ENCODE measurements around the gene PRDX3. TPM values are rescaled to one million over a fixed set of nuclear protein-coding genes. Genes with fewer than 3 reads are reported as not detected.
A peak's percentile ranks its signal among the peaks of the same experiment; 100 is the strongest.
"Not testable (repeated sequence)": the region's sequence is repeated elsewhere in the genome, so short reads cannot be mapped to it uniquely, and the experiment has no call there.

The PRDX3 gene
- total RNA-seq, 2 donors from 2014 or later = 153 to 173 TPM

DNA sequence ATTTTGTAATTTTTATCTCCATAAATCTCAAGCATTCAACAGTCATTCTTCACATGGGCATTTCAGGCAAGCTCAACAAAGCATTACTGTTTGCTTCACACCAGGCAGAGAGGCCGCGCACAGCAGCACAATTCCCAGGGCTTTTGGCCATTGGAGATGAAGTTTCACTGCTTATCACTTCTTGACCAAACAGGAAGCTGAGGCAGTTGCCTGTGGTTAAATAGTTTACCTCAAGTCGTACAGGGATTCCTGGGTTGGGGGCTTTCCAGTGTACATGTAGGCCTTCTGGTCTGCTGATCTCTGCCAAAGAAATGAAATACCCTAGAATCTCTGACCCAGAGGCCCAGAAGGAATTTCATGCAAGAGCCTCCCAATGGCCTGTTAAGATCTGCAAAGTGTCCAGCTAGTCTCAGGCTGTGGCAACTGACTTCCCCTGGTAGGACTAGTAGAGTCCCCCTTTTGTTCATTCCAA lies 11.2 kb upstream of the PRDX3 start:
- Histone ChIP-seq H3K9me3 (ENCODE audit: control insufficient read depth, low read length) (no peaks in the 10 kb centered on the region), H3K9ac (ENCODE audit: extremely low read depth, low read length, poor library complexity, severe bottlenecking) (peak overlapping the region; percentile 2), H3K27me3 (ENCODE audit: control insufficient read depth, insufficient read depth, low read length, poor library complexity, severe bottlenecking) (no peaks in the 10 kb centered on the region), H3K4me1 (ENCODE audit: control insufficient read depth, insufficient read depth, low read length) (no peaks in the 10 kb centered on the region), H3K27ac (ENCODE audit: low read depth, low read length) (no peak overlapping the region), H3K36me3 (ENCODE audit: control insufficient read depth, insufficient read depth, low read length) (no peaks in the 10 kb centered on the region), H3K4me3 (ENCODE audit: low read length) (no peak overlapping the region)
- Mint-ChIP-seq H3K36me3 (ENCODE audit: low read depth) (no peaks in the 10 kb centered on the region), H3K4me3 (no peak overlapping the region), H3K27ac (peak overlapping the region; percentile 61), H3K4me1 (peaks cover 16% of the 10 kb centered on the region), H3K27me3 (ENCODE audit: insufficient read depth) (peaks cover 10% of the 10 kb centered on the region), H3K9me3 (peaks cover 2% of the 10 kb centered on the region)
- 92 to 94% methylated on average over 3 of the region's 3 CpGs for WGBS, 2 experiments (ENCODE audit: insufficient coverage in 1 of 2, insufficient read length in 1 of 2)
- TF ChIP-seq, protein P1, sequence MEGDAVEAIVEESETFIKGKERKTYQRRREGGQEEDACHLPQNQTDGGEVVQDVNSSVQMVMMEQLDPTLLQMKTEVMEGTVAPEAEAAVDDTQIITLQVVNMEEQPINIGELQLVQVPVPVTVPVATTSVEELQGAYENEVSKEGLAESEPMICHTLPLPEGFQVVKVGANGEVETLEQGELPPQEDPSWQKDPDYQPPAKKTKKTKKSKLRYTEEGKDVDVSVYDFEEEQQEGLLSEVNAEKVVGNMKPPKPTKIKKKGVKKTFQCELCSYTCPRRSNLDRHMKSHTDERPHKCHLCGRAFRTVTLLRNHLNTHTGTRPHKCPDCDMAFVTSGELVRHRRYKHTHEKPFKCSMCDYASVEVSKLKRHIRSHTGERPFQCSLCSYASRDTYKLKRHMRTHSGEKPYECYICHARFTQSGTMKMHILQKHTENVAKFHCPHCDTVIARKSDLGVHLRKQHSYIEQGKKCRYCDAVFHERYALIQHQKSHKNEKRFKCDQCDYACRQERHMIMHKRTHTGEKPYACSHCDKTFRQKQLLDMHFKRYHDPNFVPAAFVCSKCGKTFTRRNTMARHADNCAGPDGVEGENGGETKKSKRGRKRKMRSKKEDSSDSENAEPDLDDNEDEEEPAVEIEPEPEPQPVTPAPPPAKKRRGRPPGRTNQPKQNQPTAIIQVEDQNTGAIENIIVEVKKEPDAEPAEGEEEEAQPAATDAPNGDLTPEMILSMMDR (conservative IDR thresholded peaks at IDR 0.05) = no peak
- DNase-seq = no peak

DNA sequence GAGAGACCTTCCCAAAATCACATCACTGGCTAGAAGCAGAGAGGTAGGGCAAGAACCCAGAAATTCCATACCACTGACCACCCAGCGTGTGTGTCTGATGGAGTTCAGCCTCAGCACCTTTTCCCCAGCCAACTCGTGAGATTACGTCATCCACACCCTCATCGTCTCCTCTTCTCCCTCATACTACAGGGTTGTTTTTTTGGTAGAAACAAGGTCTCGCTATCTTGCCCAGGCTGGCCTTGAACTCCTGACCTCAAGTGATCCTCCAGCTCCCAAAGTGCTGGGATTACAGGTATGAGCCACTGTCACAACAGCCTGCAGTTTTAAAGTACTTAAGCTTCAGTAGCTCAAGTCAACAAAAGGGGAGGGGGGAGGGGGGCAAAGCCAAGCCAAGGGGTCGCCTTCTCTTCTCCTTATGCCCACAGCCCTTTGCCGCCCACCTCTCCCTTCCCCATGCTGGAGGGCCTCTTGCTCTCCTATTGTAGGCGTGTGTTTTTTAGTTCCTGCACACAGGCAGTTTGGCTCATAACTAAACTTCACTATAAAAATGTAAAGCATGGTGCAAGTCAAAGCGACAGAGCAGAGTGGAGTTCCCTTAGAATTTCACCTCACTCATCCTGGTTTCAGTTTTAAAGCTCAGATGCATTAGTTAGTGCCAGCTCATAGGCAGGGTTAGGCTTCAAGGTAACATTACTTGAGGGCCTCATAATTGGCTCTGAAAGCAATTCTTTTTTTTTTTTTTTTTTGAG lies 5.2 kb upstream of the PRDX3 start:
- no peaks in the 10 kb centered on the region for H3K4me1 ChIP-seq (ENCODE audit: control insufficient read depth, insufficient read depth, low read length)
- H3K27me3 ChIP-seq (ENCODE audit: control insufficient read depth, insufficient read depth, low read length, poor library complexity, severe bottlenecking) = no peaks in the 10 kb centered on the region
- TF ChIP-seq, protein P1 (conservative IDR thresholded peaks at IDR 0.05) = no peak
- H3K9ac ChIP-seq (ENCODE audit: extremely low read depth, low read length, poor library complexity, severe bottlenecking) = no peak overlapping the region
- WGBS, 2 experiments (ENCODE audit: insufficient coverage in 1 of 2, insufficient read length in 1 of 2) = 96 to 100% methylated on average over 1 to 9 of the region's 9 CpGs
- no peak overlapping the region for H3K27ac ChIP-seq (ENCODE audit: low read depth, low read length)
- no peak overlapping the region for H3K4me3 ChIP-seq (ENCODE audit: low read length)
- no peaks in the 10 kb centered on the region for H3K9me3 ChIP-seq (ENCODE audit: control insufficient read depth, low read length)
- H3K36me3 ChIP-seq (ENCODE audit: control insufficient read depth, insufficient read depth, low read length) = no peaks in the 10 kb centered on the region
- Mint-ChIP-seq H3K9me3 (peaks cover 21% of the 10 kb centered on the region), H3K36me3 (ENCODE audit: low read depth) (peaks cover 1% of the 10 kb centered on the region), H3K4me3 (no peak overlapping the region), H3K27me3 (ENCODE audit: insufficient read depth) (no peaks in the 10 kb centered on the region), H3K27ac (no peak overlapping the region), H3K4me1 (no peaks in the 10 kb centered on the region)
- no peak for DNase-seq

- H3K4me3 ChIP-seq (ENCODE audit: low read length); H3K4me1 Mint-ChIP-seq; DNase-seq; H3K9ac ChIP-seq (ENCODE audit: extremely low read depth, low read length, poor library complexity, severe bottlenecking); H3K27ac Mint-ChIP-seq; H3K4me1 ChIP-seq (ENCODE audit: control insufficient read depth, insufficient read depth, low read length); H3K27ac ChIP-seq (ENCODE audit: low read depth, low read length); H3K27me3 Mint-ChIP-seq (ENCODE audit: insufficient read depth); H3K4me3 Mint-ChIP-seq; H3K9me3 ChIP-seq (ENCODE audit: control insufficient read depth, low read length); H3K27me3 ChIP-seq (ENCODE audit: control insufficient read depth, insufficient read depth, low read length, poor library complexity, severe bottlenecking): not testable (repeated sequence)
- peaks cover 11% of the 10 kb centered on the region for H3K36me3 ChIP-seq (ENCODE audit: control insufficient read depth, insufficient read depth, low read length)
- H3K36me3 Mint-ChIP-seq (ENCODE audit: low read depth) = peaks cover 13% of the 10 kb centered on the region
- peaks cover 21% of the 10 kb centered on the region for H3K9me3 Mint-ChIP-seq
- 88 to 95% methylated on average over 4 to 5 of the region's 7 CpGs for WGBS, 2 experiments (ENCODE audit: insufficient coverage in 1 of 2, insufficient read length in 1 of 2)
These were observed 2.3 kb upstream of the PRDX3 start for GRCh38 chr10:119180850-119181400.
